H1 (cell line): ENCODE measurements around the gene NTN1. TPM values are rescaled to one million over a fixed set of nuclear protein-coding genes. Genes with fewer than 3 reads are reported as not detected.

Experiments used
- CBX8 ChIP-seq: fragments of 300-800, 300-1000 bp; sonication (generic); IDR thresholded peaks from 2 replicates; pipeline ENCODE4 v1.7.1; 2016; ENCODE audit warnings: low read depth, low read length, borderline replicate concordance
- CEBPB ChIP-seq: IDR thresholded peaks from 2 replicates; pipeline ENCODE4 v1.6.1; 2012; ENCODE audit warnings: low read depth, low read length
- PHF8 ChIP-seq: fragments of 200-600 bp; sonication (generic); conservative IDR thresholded peaks from 2 replicates; pipeline ENCODE4 v1.7.1; 2012; ENCODE audit warnings: low read depth, mild to moderate bottlenecking, inconsistent platforms, low read length, moderate library complexity
- RAD21 ChIP-seq, 2 experiments: IDR thresholded peaks in 1 of 2; conservative IDR thresholded peaks in 1 of 2; 2 replicates each; pipeline ENCODE4 v1.6.1; 2011; ENCODE audit warnings: low read depth in 2 of 2, low read length in 2 of 2, improper control_type of control experiment in 1 of 2, inconsistent platforms in 1 of 2, mild to moderate bottlenecking in 1 of 2, moderate library complexity in 1 of 2
- RBBP5 ChIP-seq: IDR thresholded peaks from 2 replicates; pipeline ENCODE4 v1.7.1; 2012; ENCODE audit warnings: low read depth, mild to moderate bottlenecking, inconsistent platforms, low read length, moderate library complexity, borderline replicate concordance
- TAF1 ChIP-seq: IDR thresholded peaks from 2 replicates; pipeline ENCODE4 v1.6.1; 2011; ENCODE audit warnings: mild to moderate bottlenecking, low read depth, low read length
- polyA plus RNA-seq, 7 experiments: library from polyadenylated mRNA; depleted of rRNA in 3 of 7; stranded (reverse) in 5 of 7; unstranded in 2 of 7; fragments of >200 nt in 5 of 7; fragments of 200-250 nt in 2 of 7; gene quantifications; 1 replicate in 5 of 7; 2 replicates in 1 of 7; 4 replicates in 1 of 7; pipeline versions ENCODE4 v1.2.1 to v1.2.3, GENCODE V29; 2011 to 2013; ENCODE audit warnings: missing spikeins in 2 of 7, mixed read lengths in 2 of 7
- total RNA-seq: library from RNA; stranded (reverse); fragmentation: NEBNext Ultra II Directional; extraction: Animal tissue kit (Norgen Biotek cat#: 25700); gene quantifications from 2 replicates; pipeline ENCODE4 v1.2.1, GENCODE V29; 2021

NTN1 gene
- total and polyA plus RNA-seq, 2 of the 8 experiments (the other 6 are each of a cell fraction or from before 2014, with no cell fraction given) = 2.0 to 2.3 TPM

DNA sequence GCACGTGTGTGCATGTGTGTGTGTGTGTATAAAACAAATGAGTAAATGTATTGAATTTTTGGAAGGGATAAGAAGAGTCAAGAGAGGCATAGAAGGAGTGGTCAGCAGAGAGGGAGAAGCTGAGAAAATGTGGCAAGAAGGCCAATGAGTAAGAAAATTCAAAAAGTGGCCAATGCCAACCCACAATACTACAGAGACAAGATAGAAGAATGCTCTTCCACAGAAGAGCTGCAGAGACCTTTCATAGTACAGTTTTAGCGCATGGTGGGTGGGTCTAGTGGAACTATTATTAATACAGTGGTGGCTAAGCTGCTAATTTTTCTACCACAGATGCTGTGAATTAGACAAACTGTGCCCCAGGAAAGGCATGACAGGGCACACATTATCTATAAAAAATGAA, 233.5 kb downstream of the NTN1 start (continued):
- TF ChIP-seq CBX8 (no peak), RBBP5 (no peak), RAD21 (IDR thresholded peaks at IDR 0.05 in 1 of 2, conservative IDR thresholded peaks at IDR 0.05 in 1 of 2; ENCODE audit: low read depth in 2 of 2, low read length in 2 of 2) (no peak), PHF8 (no peak), CEBPB (no peak), TAF1 (no peak)
